ENCODE data around the gene OR6F1. TPM values are rescaled to one million over a fixed set of nuclear protein-coding genes. Genes with fewer than 3 reads are reported as not detected.

The OR6F1 gene
- total RNA-seq = not detected in 2 replicates

GRCh38 chr1:247716546-247716945, at the start of gene OR6F1:
Gene OR6F1 (minus strand): TSS chr1:247716646. CDS start chr1:247712755, 3,891 bp downstream.

GRCh38 chr1:247760456-247760855, 44.0 kb upstream of the OR6F1 start, which contains the start of gene OR1C1:
Gene OR1C1 (minus strand): TSS chr1:247760556. CDS start chr1:247758406, 2,150 bp downstream.

GRCh38 chr1:247748041-247748440, 31.6 kb upstream of the OR6F1 start, which contains the start of gene OR14A2:
Gene OR14A2 (minus strand): TSS chr1:247748141.

GRCh38 chr1:247738315-247738714, 21.9 kb upstream of the OR6F1 start, which contains the start of gene OR14K1:
Gene OR14K1 (plus strand): TSS chr1:247738615. CDS start chr1:247738615, 0 bp downstream.

GRCh38 chr1:247679639-247680038, 36.8 kb downstream of the OR6F1 start, which contains the start of gene OR13G1:
Gene OR13G1 (minus strand): TSS chr1:247679739. CDS start chr1:247673041, 6,698 bp downstream.

Other genes starting within 250 kb of the OR6F1 start
- gene OR2C3, start 180.2 kb downstream of the OR6F1 start, total RNA-seq = not detected in 2 replicates
- gene GCSAML, start 167.5 kb downstream of the OR6F1 start, total RNA-seq = not detected in 2 replicates
- not detected in 2 replicates for gene OR2G2, start 128.3 kb downstream of the OR6F1 start, total RNA-seq
- gene OR2G3, start 111.1 kb downstream of the OR6F1 start, total RNA-seq = not detected in 2 replicates
- not detected in 2 replicates for gene OR13G1, start 36.9 kb downstream of the OR6F1 start, total RNA-seq
- gene OR14K1, start 22.0 kb upstream of the OR6F1 start, total RNA-seq = not detected in 2 replicates
- gene OR14A2, start 31.5 kb upstream of the OR6F1 start, total RNA-seq = not detected in 2 replicates
- not detected in 2 replicates for gene OR1C1, start 43.9 kb upstream of the OR6F1 start, total RNA-seq
- not detected in 2 replicates for gene OR14A16, start 107.5 kb upstream of the OR6F1 start, total RNA-seq
- not detected in 2 replicates for gene OR11L1, start 125.2 kb upstream of the OR6F1 start, total RNA-seq
- 0.40 and 0.43 TPM in 2 replicates for gene TRIM58, start 140.5 kb upstream of the OR6F1 start, total RNA-seq
- not detected in 2 replicates for gene OR2W3, start 178.9 kb upstream of the OR6F1 start, total RNA-seq
- not detected in 2 replicates for gene OR2T8, start 203.6 kb upstream of the OR6F1 start, total RNA-seq
- not detected in 2 replicates for gene OR2AJ1, start 208.2 kb upstream of the OR6F1 start, total RNA-seq
- gene OR2L8, start 232.2 kb upstream of the OR6F1 start, total RNA-seq = not detected in 2 replicates
- gene OR2AK2, start 248.6 kb upstream of the OR6F1 start, total RNA-seq = not detected in 2 replicates

All from thoracic aorta endothelial cell (primary cell).